Fibroblast of skin of scalp (primary cell): Measurements from ENCODE around the gene CD9.
"Not testable (repeated sequence)": the region's sequence is repeated elsewhere in the genome, so short reads cannot be mapped to it uniquely, and the experiment has no call there.

Source experiments
- DNase-seq: peaks from one replicate; pipeline ENCODE4 v3.0.0-alpha.2; 2013

CD9 gene

GRCh38 chr12:6199531-6200255 is 507 bp upstream of the CD9 start:
- DNase-seq: peak; percentile 73

- DNase-seq: no peak
These were observed 1.0 kb downstream of the CD9 start for GRCh38 chr12:6201213-6201608.

DNA sequence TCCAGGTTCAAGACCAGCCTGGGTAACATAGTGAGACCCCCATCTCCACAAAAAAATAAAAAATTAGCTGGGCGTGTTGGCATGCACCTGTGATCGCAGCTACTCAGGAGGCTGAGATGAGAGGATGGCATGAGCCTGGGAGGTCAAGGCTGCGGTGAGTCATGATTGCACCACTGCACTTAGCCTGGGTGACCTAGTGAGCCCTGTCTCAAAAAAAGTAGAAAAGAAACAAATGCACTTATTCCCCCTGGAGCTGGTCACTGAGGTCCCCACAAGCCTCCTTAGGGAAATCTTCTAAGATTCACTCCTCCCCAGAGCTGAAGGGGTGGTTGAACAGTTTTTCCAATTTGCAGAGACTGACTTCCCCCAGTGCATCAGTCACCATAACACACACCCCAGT is 1.6 kb downstream of the CD9 start:
- no peak for DNase-seq

GRCh38 chr12:6202304-6202703 is 2.1 kb downstream of the CD9 start:
- no peak for DNase-seq

- no peak for DNase-seq
These were observed 2.6 kb downstream of the CD9 start for GRCh38 chr12:6202846-6203245.

DNA sequence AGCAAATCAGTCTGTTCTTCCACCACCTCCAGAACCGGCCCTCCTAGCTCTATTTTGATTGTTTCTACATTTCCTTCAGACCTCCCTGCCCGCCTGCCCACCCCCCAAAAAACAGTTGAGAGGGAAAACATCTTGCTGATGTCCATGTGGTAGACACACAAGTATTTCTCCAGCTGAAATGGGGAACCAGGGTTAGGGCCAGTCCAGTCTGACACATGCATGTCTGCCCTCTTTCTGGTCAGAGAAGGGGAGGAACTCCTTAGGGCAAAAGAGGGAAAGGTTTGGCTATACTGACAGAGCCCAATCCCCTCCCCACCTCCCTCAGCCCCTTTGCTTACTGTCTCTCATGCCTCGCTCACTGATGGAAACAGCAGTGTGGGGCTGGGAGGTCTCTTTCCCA is 3.4 kb downstream of the CD9 start:
- DNase-seq: no peak

- DNase-seq: no peak
These were observed 4.4 kb downstream of the CD9 start for GRCh38 chr12:6204533-6205143.

DNA sequence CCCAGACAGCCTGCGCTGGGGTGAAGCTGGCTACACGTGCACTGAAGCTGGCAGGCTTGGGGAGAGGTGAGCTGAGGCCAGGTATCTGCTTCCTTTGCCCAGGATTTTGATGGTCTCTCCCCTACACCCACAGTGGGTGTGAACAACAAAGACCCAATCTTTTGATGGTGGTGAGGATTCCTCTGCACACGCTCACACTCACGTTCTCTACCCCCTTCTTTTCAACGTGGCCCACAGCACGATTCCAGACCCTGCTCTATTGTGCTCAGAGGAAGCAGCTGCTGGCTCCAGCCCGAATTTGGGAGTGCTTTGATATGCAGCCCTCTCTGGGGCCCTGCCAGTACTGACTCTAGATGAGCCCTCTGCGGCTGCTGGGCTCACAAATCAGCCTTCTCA is 4.9 kb downstream of the CD9 start:
- peak; percentile 41 for DNase-seq

DNA sequence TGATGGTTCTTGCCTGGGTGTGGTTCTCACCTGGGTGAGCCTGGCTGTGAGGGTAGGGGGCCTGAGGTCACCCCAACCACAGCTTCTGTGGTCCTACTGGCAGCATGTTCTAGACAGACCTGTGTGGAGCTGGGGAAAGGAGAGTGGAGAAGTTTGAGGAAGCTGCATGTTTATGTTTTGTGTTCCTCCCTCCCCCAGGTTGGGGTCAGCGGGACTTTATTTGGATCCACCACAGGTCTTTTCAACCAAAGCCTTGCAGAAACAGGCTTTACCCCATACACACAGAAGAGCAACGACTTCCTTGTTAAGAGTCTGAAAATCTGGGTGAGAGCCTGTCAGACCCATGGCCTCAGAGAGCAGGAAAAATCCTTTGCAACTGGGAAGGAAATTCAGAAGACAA is 5.6 kb downstream of the CD9 start:
- DNase-seq: no peak

DNA sequence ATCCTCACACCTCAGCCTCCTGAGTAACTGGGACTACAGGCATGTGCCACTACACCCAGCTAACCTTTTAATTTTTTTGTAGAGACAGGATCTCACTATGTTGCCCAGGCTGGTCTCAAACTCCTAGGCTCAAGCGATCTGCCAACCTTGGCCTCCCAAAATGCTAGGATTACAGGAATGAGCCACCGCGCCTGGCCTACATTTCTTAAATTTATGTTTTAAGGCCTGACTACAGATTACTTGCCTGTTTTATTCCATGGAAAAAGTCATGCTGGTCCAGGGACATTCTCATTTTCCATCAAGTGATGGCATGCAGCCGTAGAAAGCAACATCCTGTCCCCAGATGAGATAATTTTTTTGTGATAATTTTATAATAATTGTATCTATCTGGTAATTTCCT is 6.1 kb downstream of the CD9 start:
- DNase-seq: no peak

DNA sequence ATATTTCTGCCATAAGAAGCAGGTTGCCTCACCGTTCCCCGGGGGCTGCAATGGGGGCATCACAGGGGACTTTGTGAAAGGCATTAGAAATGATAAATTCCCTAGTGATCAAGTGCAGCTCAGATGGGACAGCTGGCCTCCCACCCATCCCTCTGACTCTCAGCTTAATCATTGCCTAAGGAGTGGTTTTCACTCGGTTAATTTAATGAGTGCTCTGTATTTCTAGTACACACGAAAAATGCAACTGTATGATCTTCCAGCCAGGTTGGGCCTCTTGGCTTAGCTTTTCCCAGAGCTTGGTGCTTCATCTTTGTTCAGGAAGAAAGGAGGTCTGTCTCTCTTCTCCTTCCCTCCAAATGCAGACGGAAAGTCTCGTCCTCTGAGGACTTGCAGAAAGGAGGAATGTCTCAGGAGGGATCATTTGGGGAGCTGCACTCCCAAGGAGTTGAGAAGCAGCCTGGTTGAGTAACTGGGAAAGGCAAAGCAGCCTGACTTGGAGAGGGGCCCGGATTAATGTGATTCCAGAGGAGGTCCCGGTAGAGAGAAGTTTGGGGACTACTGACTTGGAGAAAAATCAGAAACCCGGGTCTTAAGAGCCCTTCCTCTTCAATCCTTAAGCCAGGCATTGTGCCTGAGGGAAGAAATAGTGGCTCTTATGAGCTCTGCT is 7.2 kb downstream of the CD9 start:
- DNase-seq: no peak

- no peak for DNase-seq
These were observed 7.9 kb downstream of the CD9 start for GRCh38 chr12:6208130-6208529.

GRCh38 chr12:6209428-6209827 is 9.2 kb downstream of the CD9 start:
- not testable (repeated sequence) for DNase-seq

GRCh38 chr12:6211421-6211869 is 11.2 kb downstream of the CD9 start:
- peak; percentile 92 for DNase-seq

- DNase-seq: peak; percentile 40
These were observed 11.9 kb downstream of the CD9 start for GRCh38 chr12:6212086-6212485.

DNA sequence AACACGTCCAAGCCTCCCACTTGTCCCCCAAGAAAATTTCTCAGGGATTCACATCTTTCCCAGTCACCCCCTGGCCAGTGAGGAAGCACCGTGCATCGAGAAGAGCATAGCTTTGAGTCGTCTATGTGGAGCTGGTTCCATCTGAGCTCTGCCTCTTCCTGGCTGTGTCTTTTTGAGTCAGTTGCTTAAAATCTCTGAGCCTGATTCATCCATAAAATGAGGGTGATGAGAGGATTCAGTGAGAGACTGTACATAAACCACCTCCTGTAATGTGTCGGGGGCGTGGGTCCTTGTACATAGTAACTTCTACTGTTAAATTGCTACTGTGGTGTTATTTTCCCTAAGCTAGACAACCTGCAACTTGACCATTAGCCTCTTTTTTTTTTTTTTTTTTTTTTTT is 13.8 kb downstream of the CD9 start:
- DNase-seq: no peak

DNA sequence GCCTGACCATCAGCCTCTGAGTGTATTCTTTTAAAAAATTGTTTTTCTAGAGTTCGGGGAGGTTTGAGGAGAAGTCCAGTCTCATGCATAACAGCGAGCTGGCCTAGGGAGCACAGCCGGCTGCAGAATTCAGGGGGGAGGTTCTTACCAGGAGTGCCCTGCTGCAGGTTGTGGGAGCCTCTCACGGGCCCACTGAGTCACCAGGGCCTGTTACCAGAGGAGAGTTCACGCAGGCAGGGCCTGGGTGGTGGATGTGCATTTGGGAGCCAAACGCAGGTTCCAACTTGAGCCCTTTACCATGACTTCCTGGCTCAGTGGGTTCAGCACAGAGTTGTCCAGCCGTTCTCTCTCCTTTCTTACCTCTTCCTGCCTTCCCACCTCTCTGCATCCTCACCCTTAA is 14.4 kb downstream of the CD9 start:
- DNase-seq: no peak

DNA sequence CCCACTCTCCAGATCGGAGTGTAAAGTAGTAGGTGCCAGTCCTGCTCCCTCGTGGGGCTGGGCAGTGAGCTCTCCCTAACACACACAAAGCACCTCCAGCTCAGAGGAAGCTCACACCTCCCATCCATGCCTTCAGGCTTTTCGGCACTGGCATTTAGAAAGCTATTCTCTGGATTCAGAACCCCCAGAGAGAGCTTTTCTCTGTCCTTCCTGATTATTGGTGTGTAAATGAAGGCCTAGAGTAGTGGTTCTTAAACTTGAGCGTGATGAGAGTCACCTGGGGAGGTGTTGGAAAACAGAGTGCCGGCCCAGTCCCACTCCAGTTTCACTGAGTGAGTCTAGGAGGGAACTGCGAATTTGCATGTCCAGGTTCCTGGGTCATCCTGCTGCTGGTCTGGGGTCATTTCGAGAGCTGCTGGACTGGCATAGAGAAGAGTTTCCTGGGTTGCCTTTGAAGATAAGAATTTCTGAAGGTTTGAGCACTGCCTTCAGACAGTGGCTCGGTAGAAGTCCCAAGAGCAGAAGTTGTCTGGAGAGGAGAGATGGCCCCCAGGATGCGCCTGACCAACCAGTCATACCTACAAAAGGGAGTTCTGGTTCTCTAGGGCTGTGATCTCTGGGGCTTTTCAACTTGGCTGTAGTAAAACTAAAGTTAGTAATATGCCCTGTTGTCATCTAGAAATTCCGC is 15.1 kb downstream of the CD9 start:
- no peak for DNase-seq

GRCh38 chr12:6215932-6216494 is 15.8 kb downstream of the CD9 start:
- peak; percentile 91 for DNase-seq

DNA sequence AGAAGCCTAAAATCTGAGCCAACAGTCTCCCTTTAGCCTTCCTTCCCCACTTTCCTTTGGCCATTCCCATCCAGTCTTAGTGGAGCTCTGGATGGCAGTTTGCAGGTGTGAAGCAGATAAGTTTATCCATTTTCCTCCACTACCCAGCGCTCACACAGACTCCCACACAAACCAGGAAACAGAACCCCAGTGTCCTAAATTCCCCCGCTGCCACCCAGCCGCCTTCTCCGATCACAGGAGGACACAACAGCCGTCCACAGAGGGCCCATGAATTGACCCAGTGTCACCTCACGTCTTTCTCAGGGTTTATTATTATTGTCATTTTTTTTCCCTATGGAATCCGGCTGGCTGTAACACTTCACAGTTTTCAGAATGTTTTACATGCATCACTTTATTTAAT is 16.4 kb downstream of the CD9 start:
- DNase-seq: no peak

GRCh38 chr12:6218347-6218925 is 18.2 kb downstream of the CD9 start:
- no peak for DNase-seq

DNA sequence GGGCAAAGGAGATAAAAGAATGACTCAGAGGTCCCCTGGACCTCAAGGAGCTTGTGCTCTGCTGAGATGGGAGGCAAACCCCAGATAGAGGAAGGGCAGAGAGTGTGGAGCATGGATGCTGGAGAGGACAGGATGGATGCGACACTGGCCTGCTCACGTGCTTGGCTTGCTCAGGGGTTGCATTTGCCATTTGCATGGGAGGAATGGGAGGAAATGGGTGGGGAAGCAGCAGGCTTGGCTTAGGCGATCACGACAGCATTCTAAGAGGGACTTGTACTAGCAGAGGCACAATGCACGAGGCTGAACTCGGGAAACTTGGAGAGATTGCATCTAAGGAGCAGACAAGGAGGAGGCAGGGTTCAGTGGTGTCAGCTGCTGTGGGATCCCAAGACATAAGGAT is 19.8 kb downstream of the CD9 start:
- no peak for DNase-seq

- no peak for DNase-seq
These were observed 20.9 kb downstream of the CD9 start for GRCh38 chr12:6221146-6221545.
